Daoy (cell line): Measurements from ENCODE around the gene ERP29. TPM values are rescaled to one million over a fixed set of nuclear protein-coding genes. Genes with fewer than 3 reads are reported as not detected.
"Not testable (repeated sequence)": the region's sequence is repeated elsewhere in the genome, so short reads cannot be mapped to it uniquely, and the experiment has no call there.

Experiments
- DNase-seq: peaks from one replicate; pipeline ENCODE4 v3.0.0-alpha.2; 2015; ENCODE audit warnings: low read depth
- total RNA-seq: library from RNA; depleted of rRNA; stranded (reverse); fragments of >200 nt; shearing (Covaris generic); gene quantifications from 2 replicates; pipeline ENCODE4 v1.2.3, GENCODE V29; 2014; rRNA removed

Gene ERP29
- total RNA-seq, result 49.8 and 54.2 TPM in 2 replicates

- peak; percentile 100 for DNase-seq
Measured at GRCh38 chr12:112012775-112013600, at the start of gene ERP29, which contains the start of gene TMEM116. Gene ERP29, plus strand, starts transcription at chr12:112013426. Its CDS starts 40 bp downstream, at chr12:112013466. Gene TMEM116, minus strand, starts transcription at chr12:112013165. Its CDS starts 7,895 bp downstream, at chr12:112005270.

- no peak for DNase-seq
Measured at GRCh38 chr12:111964935-111965334, 48.3 kb upstream of the ERP29 start.

DNA sequence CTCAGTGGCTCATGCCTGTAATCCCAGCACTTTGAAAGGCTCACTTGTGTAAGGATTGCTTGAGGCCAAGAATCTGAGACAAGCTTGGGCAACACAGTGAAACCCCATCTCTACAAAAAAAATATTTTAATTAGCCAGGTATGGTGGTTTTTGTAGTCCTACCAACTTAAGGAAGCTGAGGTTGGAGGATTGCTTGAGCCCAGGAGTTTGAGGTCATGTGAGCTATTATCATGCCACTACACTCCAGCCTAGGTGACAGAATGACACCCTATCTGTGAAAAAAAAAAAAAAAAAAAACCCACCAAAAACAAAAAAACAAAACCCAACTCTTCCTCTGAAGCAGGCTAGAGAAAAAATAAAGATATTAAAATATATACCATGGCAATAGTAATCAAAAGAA is 41.4 kb upstream of the ERP29 start:
- DNase-seq, result no peak

- no peak for DNase-seq
Measured at GRCh38 chr12:111975161-111975931, 37.9 kb upstream of the ERP29 start.

GRCh38 chr12:111976291-111976690 is 36.9 kb upstream of the ERP29 start:
- DNase-seq, result no peak

GRCh38 chr12:111976860-111977259 is 36.4 kb upstream of the ERP29 start:
- no peak for DNase-seq

DNA sequence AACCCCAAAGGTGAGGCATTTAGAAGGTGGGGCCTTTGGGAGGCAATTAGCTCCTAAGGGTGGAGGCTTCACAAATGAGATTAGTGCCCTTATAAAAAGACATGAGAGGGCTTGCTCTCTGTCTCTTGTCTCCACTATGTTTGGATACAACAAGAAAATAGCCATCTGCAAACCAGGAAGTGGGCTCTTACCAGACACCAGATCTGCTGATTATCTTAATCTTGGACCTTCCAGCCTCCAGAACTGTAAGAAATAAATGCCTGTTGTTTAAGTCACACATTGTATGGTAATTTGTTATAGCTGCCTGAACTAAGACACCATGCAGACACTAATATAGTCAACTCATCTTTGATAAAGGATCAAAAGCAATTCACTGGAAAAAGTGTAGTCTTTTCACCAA is 34.7 kb upstream of the ERP29 start:
- no peak for DNase-seq

DNA sequence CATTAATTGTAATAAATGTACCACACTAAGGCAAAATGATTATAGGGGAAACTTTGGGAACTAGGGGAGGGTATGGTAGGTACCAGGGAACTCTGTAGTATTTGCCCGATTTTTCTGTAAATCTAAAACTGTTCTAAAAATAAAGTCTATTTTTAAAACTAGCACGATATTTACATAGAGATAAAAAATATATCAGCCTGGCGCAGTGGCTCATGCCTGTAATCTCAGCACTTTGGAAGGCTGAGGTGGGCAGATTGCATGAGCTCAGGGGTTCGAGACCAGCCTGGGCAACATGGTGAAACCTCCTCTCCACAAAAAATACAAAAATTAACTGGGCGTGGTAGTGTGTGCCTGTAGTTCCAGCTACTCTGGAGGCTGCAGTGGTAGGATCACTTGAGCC is 32.6 kb upstream of the ERP29 start:
- DNase-seq, result no peak

GRCh38 chr12:111981987-111982386 is 31.2 kb upstream of the ERP29 start:
- DNase-seq, result no peak

DNA sequence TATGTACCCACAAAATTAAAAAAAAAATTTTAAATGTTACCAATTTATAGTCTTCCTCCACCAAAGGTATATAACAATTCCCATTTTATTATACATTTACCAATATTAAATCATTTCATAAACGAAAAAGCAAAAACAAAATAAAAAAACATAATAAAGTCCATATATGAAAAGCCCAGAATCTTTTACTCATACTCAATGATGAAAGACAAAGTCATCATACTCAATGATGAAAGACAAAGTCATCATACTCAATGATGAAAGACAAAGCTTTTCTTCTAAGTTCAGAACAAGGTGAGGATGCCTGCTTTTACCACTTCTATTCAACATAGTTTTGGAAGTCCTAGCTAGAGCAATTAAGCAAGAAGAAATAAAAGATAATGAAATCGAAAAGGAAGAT is 28.4 kb upstream of the ERP29 start:
- DNase-seq, result no peak

- DNase-seq, result no peak
Measured at GRCh38 chr12:111991535-111991934, 21.7 kb upstream of the ERP29 start.

GRCh38 chr12:111991946-111992345 is 21.3 kb upstream of the ERP29 start:
- DNase-seq, result no peak

DNA sequence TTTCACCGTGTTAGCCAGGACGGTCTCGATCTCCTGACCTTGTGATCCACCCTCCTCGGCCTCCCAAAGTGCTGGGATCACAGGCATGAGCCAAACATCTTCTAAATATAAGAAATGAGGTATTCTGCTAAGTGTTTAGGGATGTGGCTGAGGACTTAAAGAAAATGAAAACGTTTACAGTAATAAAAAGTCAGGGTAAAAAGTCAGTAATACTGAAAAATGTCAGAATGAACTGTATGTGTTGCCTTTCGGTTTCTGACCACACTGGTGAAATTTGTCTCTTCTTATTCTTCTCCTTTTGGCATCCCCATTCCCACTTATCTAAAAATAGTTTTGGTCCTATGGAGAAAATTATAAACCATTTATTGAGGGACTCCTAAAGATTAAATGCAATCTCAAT is 20.8 kb upstream of the ERP29 start:
- no peak for DNase-seq

DNA sequence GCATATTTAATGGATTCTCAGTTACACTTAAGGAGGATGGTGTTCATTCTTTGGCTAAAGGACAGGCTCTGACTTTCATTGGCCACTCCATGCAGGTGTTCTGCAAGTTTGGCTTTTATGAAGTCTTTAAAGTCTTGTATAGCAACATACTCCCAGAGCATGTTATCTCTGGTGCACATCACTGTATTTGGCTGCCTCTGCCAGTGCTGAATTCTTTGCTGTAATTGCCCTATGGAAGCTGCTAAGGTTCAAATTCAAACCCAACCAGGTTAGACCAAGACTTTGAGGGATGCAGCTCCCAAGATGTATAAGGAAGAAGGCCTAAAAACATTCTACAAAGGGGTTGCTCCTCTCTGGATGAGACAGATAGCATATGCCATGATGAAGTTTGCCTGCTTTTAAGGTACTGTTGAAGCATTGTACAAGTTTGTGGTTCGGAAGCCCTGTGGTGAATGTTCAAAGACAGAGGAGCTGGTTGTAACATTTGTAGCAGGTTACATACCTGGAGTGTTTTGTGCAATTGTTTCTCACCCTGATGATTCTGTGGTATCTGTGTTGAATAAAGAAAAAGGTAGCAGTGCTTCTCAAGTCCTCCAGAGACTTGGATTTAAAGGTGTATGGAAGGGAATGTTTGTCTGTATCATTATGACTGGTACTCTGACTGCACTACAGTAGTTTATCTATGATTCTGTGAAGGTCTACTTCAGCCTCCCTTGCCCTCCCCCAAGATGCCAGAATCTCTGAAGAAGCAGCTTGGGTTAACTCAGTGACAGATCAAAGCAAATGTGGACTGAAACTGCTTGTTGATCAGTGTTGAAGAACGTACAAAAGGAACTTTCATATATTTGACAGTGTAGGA is 19.7 kb upstream of the ERP29 start:
- no peak for DNase-seq

DNA sequence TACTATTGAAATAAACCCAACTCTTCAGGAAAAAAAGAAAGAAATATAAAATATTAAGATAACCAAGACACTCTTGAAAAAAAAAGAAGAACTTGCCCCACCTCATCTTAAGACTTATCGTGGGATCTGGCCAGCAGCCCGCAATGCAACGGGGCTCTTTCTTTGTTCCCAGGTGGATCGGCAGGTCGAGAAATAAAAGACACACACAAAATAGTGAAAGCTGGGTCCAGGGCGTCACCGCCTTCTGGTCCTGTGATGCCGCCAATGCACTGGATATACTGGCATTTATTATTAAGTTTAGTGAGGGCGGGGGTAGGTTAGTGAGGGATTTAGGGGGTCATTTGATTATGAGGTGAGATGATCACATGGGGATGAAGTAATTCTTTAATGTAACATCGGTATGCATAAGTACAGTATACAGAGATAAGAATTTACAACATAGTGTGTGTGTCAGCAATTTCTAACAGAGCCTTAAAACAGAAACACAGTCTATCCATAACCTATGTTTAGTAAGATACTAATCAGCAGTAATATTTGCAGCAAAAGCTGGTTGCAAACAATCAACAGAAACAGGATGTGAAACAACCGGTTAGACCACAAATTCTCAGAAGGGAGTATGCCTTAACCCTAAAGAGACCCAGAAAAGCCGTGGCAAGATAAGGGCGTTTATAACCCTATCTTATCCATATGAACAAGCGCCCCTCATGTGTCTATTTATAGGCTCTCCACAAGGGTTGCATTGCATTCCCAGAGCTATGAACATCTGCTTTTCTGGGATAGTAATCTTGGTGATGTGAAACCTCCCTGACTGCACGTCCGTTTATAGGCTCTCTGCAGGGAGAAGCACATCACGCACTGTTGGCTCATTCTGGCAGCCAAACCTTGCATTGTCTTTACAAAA is 18.8 kb upstream of the ERP29 start:
- not testable (repeated sequence) for DNase-seq

DNA sequence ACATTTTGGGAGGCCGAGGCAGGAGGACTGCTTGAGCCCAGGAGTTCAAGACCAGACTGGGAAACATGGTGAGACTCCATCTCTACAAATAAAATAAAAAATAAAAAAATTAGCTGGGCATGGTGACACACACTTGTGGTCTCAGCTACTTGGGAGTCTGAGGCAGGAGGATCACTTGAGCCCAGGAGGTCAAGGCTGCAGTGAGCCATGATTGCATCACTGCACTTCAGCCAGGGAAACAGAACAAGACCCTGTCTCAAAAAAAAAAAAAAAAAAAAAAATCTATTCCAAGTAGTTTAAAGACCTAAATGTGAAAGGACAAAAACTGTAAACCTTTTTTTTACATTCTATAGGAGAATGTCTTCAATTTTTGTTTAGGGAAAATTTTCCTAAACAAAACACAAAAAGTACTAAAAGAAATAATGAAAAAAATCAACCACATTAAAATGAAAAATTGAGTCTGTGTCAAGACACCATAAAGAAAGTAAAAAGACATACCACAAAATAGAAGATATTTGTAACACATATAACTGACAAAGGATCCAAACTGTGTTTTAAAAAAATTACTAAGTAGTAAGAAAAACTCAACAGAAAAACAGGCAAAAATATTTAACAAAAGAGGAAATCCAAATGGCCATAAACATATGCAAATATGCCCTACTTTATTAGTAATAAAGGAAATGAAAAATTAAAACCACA is 17.3 kb upstream of the ERP29 start:
- DNase-seq, result no peak

DNA sequence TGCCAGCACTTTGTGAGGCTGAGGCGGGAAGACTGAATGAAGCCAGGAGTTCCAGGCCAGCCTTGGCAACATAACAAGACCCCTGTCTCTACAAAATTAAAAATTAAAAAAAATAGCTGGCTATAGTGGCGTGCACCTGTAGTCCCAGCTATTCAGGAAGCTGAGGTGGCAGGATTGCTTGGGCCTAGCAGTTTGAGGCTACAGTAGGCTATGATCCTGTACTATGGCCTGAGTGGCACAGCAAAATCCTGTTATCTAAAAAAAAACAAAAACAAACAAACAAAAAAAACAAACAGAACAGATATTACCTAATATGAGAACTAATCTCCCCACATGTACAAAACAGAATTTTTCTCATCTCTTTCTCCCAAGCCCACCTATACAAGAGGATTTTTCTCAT is 15.9 kb upstream of the ERP29 start:
- DNase-seq, result no peak

GRCh38 chr12:111998015-111998414 is 15.2 kb upstream of the ERP29 start:
- DNase-seq, result no peak

DNA sequence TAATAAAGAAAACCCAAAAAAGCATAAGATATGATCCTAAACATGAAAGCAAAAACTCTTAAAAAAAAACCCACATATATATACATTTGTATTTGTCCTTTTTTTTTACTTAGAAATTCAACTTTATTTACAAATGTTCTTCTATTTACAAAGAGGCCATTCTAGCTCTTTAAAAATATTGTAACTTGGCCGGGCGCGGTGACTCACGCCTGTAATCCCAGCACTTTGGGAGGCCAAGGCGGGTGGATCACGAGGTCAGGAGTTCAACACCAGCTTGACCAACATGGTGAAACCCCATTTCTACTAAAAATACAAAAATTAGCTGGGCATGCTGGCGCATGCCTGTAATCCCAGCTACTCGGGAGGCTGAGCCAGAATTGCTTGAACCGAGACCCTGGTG is 14.1 kb upstream of the ERP29 start:
- DNase-seq, result not testable (repeated sequence)

- DNase-seq, result no peak
Measured at GRCh38 chr12:112000820-112001219, 12.4 kb upstream of the ERP29 start.
